Stimulated activated CD8-positive, alpha-beta memory T cell treated with anti-CD3 and anti-CD28 coated beads, Interleukin-2, amount 100 ng/mL, for 1 hour (primary cell): ENCODE results near the gene PSMG1.
"Not testable (repeated sequence)": the region's sequence is repeated elsewhere in the genome, so short reads cannot be mapped to it uniquely, and the experiment has no call there.

Source experiments
- DNase-seq, 2 donors: peaks; one replicate each; pipeline ENCODE4 v3.0.0-alpha.2; 2020; ENCODE audit warnings: low read depth in 2 of 2

PSMG1 gene

GRCh38 chr21:39183272-39184049 lies at the start of gene PSMG1:
PSMG1 (minus strand) TSS chr21:39183451; CDS start chr21:39183385, 66 bp downstream.
- peak; percentile 82 to 89 for DNase-seq

GRCh38 chr21:39232861-39233291 lies 49.6 kb upstream of the PSMG1 start:
- DNase-seq: no peak

- DNase-seq: no peak
These were observed 41.7 kb upstream of the PSMG1 start for GRCh38 chr21:39224930-39225329.

GRCh38 chr21:39221997-39222486 lies 38.8 kb upstream of the PSMG1 start:
- no peak for DNase-seq

GRCh38 chr21:39221282-39221996 lies 38.2 kb upstream of the PSMG1 start:
- DNase-seq: no peak

GRCh38 chr21:39220875-39221274 lies 37.6 kb upstream of the PSMG1 start:
- DNase-seq: not testable (repeated sequence)

GRCh38 chr21:39220150-39220549 lies 36.9 kb upstream of the PSMG1 start:
- no peak for DNase-seq

- no peak for DNase-seq
These were observed 34.8 kb upstream of the PSMG1 start for GRCh38 chr21:39218082-39218409.

- no peak for DNase-seq
These were observed 34.3 kb upstream of the PSMG1 start for GRCh38 chr21:39217356-39218081.

- no peak for DNase-seq
These were observed 33.0 kb upstream of the PSMG1 start for GRCh38 chr21:39216290-39216689.

GRCh38 chr21:39215078-39215477 lies 31.8 kb upstream of the PSMG1 start:
- DNase-seq: no peak

GRCh38 chr21:39209334-39209688 lies 26.1 kb upstream of the PSMG1 start:
- DNase-seq: no peak

- DNase-seq: no peak
These were observed 25.5 kb upstream of the PSMG1 start for GRCh38 chr21:39208624-39209333.

- no peak for DNase-seq
These were observed 20.9 kb upstream of the PSMG1 start for GRCh38 chr21:39204134-39204533.

- no peak for DNase-seq
These were observed 15.5 kb upstream of the PSMG1 start for GRCh38 chr21:39198800-39199199.

GRCh38 chr21:39197448-39198233 lies 14.4 kb upstream of the PSMG1 start:
- no peak for DNase-seq

- no peak for DNase-seq
These were observed 13.6 kb upstream of the PSMG1 start for GRCh38 chr21:39196838-39197237.

- no peak for DNase-seq
These were observed 13.1 kb upstream of the PSMG1 start for GRCh38 chr21:39196310-39196709.

GRCh38 chr21:39193380-39193779 lies 10.1 kb upstream of the PSMG1 start:
- no peak for DNase-seq

- DNase-seq: no peak
These were observed 6.8 kb upstream of the PSMG1 start for GRCh38 chr21:39189857-39190604.
